HepG2 (cell line): ENCODE results near the gene KIAA1328. TPM values are rescaled to one million over a fixed set of nuclear protein-coding genes. Genes with fewer than 3 reads are reported as not detected.

Experiments
- ATAC-seq: fragments of 200-7000 bp; cut with Tn5 transposase; 3 replicates; pipeline ENCODE4 v1.9.1; 2020; ENCODE audit warnings: mild to moderate bottlenecking, moderate library complexity
- BruUV-seq: library from RNA; stranded (reverse); fragments of 400-500 nt; replicated peaks from 2 replicates; lab custom pipeline; 2021; lab: Mats Ljungman, UMichigan
- CTCF ChIA-PET: fragments of 300-600 bp; formaldehyde crosslinking; extraction: SDS; loops from one replicate; lab custom pipeline; 2021; ENCODE audit warnings: low total read pairs, inconsistent platforms, low intra/inter-chr PET ratio; lab: Yijun Ruan, JAX
- POLR2A ChIA-PET: fragments of 350-600 bp; sonication (Branson Sonifier 250); formaldehyde crosslinking; loops from one replicate; lab custom pipeline; 2020; ENCODE audit warnings: antibody characterized with exemption, inconsistent platforms; lab: Yijun Ruan, JAX
- DNase-seq: peaks from one replicate; pipeline ENCODE4 v3.0.0-alpha.2; 2015; ENCODE audit warnings: low spot score
- FAIRE-seq: peaks from 3 replicates; lab custom pipeline; 2011; peaks lifted over from hg19 to GRCh38; lab: Jason Lieb, UNC
- H2AFZ ChIP-seq: one replicate; pipeline ENCODE4 v1.6.1; 2011; ENCODE audit warnings: low read length, inconsistent platforms
- H3K27ac ChIP-seq: fragments of 300-600 bp; 3 replicates; pipeline ENCODE4 v1.8.0; 2011; ENCODE audit warnings: mixed run types, mild to moderate bottlenecking, mixed read lengths, low read length, inconsistent platforms; ENCODE audit not compliant: insufficient read depth; ENCODE audit errors: extremely low read length
- H3K27me3 ChIP-seq, 2 experiments: fragments of 200-600 bp in 1 of 2; 2 replicates in 1 of 2; 3 replicates in 1 of 2; pipeline versions ENCODE4 v1.6.0 to v1.8.0; 2011; ENCODE audit warnings: low read length in 2 of 2, mild to moderate bottlenecking in 2 of 2, moderate library complexity in 2 of 2, inconsistent platforms in 1 of 2; ENCODE audit not compliant: insufficient read depth in 2 of 2, control insufficient read depth in 1 of 2
- H3K36me3 ChIP-seq, 2 experiments: fragments of 200-600 bp in 1 of 2; replicated peaks in 1 of 2; 2 replicates in 1 of 2; 3 replicates in 1 of 2; pipeline versions ENCODE4 v1.5.1 to v1.8.0; 2011; ENCODE audit warnings: low read length in 2 of 2, inconsistent platforms in 1 of 2; ENCODE audit not compliant: insufficient read depth in 2 of 2, control insufficient read depth in 1 of 2
- H3K4me1 ChIP-seq: 2 replicates; pipeline ENCODE4 v1.5.1; 2012; ENCODE audit warnings: low read length, inconsistent platforms; ENCODE audit not compliant: insufficient read depth
- H3K4me2 ChIP-seq: 2 replicates; pipeline ENCODE4 v1.6.0; 2011; ENCODE audit warnings: low read depth, low read length, inconsistent platforms
- H3K4me3 ChIP-seq, 3 experiments: fragments of 200-600 bp in 1 of 3; sonication (generic), shearing (Covaris generic) in 1 of 3; replicated peaks in 1 of 3; 2 replicates each; pipeline ENCODE4 v1.5.1; 2011 to 2016; ENCODE audit warnings: low read length in 3 of 3, inconsistent platforms in 2 of 3, low read depth in 2 of 3, mild to moderate bottlenecking in 2 of 3, control low read depth in 1 of 3, mixed read lengths in 1 of 3; ENCODE audit not compliant: insufficient read depth in 1 of 3
- H3K79me2 ChIP-seq: one replicate; pipeline ENCODE4 v1.6.1; 2011; ENCODE audit warnings: low read length, inconsistent platforms; ENCODE audit not compliant: insufficient read depth
- H3K9ac ChIP-seq: 2 replicates; pipeline ENCODE4 v1.6.0; 2011; ENCODE audit warnings: mild to moderate bottlenecking, low read depth, low read length, inconsistent platforms; ENCODE audit not compliant: insufficient read depth
- H3K9me3 ChIP-seq: 2 replicates; pipeline ENCODE4 v1.5.1; 2012; ENCODE audit warnings: mild to moderate bottlenecking, low read length
- H4K20me1 ChIP-seq: 2 replicates; pipeline ENCODE4 v1.6.0; 2011; ENCODE audit warnings: inconsistent platforms, mild to moderate bottlenecking, low read length, moderate library complexity; ENCODE audit not compliant: insufficient read depth
- HNF4A ChIP-seq: sonication (generic); formaldehyde crosslinking; IDR thresholded peaks from 2 replicates; pipeline ENCODE4 v1.4.0; 2020; ENCODE audit warnings: missing genetic modification reagents
- KLF16 ChIP-seq, 2 experiments: sonication (generic) in 1 of 2; formaldehyde crosslinking in 1 of 2; IDR thresholded peaks; 2 replicates each; pipeline versions ENCODE4 v1.6.1 to v1.8.0; 2016 to 2023; ENCODE audit warnings: missing genetic modification reagents in 2 of 2, missing compliant biosample characterization in 1 of 2
- MED8 ChIP-seq: sonication (generic); formaldehyde crosslinking; IDR thresholded peaks from 2 replicates; pipeline ENCODE4 v1.8.1; 2023; ENCODE audit warnings: mild to moderate bottlenecking, missing genetic modification reagents; ENCODE audit not compliant: insufficient replicate concordance
- PRDM10 ChIP-seq: sonication (generic); formaldehyde crosslinking; IDR thresholded peaks from 2 replicates; pipeline ENCODE4 v1.4.0; 2020; ENCODE audit warnings: low read depth, missing genetic modification reagents
- WGBS: methylation state at CpG from one replicate; pipeline ENCODE4 v1.1.6; 2017; ENCODE audit warnings: low lambda C conversion rate; 5-methylcytosine and 5-hydroxymethylcytosine counted together
- in situ Hi-C: cut with HindIII; loops from 2 replicates; pipeline ENCODE4 v1.10.0; 2017; ENCODE audit warnings: low pct_unique_long_range_greater_than_20kb; ENCODE audit not compliant: extremely low pct_ligation_motif_present
- intact Hi-C: fragments of 100-400 bp; cut with micrococcal nuclease; formaldehyde crosslinking; loops from one replicate; pipeline ENCODE4 v1.10.0; 2022; ENCODE audit not compliant: unreplicated experiment
- polyA plus RNA-seq, 8 experiments: library from polyadenylated mRNA; depleted of rRNA in 3 of 8; stranded (reverse) in 7 of 8; unstranded in 1 of 8; fragments of >200 nt; fragmentation: Illumina TruSeq in 4 of 8; extraction: Trizol in 4 of 8; gene quantifications; 2 replicates each; pipeline versions ENCODE4 v1.2.1 to v1.2.3, GENCODE V29; 2011 to 2016; ENCODE audit warnings: low read depth in 4 of 8, missing spikeins in 1 of 8, mixed read lengths in 1 of 8; ENCODE audit not compliant: insufficient read depth in 1 of 8
- total RNA-seq, 5 experiments: library from RNA; depleted of rRNA; stranded (reverse); fragments of >200 nt; fragmentation: Illumina TruSeq; extraction: Trizol; gene quantifications; 2 replicates each; pipeline ENCODE4 v1.2.3, GENCODE V29; 2016; ENCODE audit warnings: low read depth in 1 of 5

KIAA1328 gene
- total and polyA plus RNA-seq, 2 of the 13 experiments (the other 11 are each of a cell fraction or from before 2014, with no cell fraction given): 4.1 to 6.0 TPM

GRCh38 chr18:37252342-37252741 is 423.4 kb downstream of the KIAA1328 start:
- Histone ChIP-seq H3K9me3 (no peaks in the 10 kb centered on the region), H4K20me1 (0 out of 2 replicates have a peak, but pooled peaks cover 3% of the 10 kb centered on the region), H3K79me2 (no peaks in the 10 kb centered on the region), H3K36me3 (no peaks in the 10 kb centered on the region), H3K27me3 (peaks cover 1 to 39% of the 10 kb centered on the region in 2 experiments; a peak in 4 of 5 replicates), H3K4me1 (peaks cover 8% of the 10 kb centered on the region), H3K4me3 (no peak overlapping the region), H3K4me2 (no peak overlapping the region), H3K9ac (no peak overlapping the region), H2AFZ (no peak overlapping the region), H3K27ac (no peak overlapping the region)
- ATAC-seq: no peak
- no peak for FAIRE-seq
- ChIA-PET CTCF (no interaction called here), POLR2A (no interaction called here)
- no TSS peak for BruUV-seq
- DNase-seq: no peak
- in situ Hi-C loops: no loop called here
- intact Hi-C loops: no loop called here
- TF ChIP-seq KLF16 (CRISPR knock-in tag; IDR thresholded peaks at IDR 0.05) (no peak), HNF4A (CRISPR knock-in tag) (peak; percentile 26; the same call in 1 of the 2 replicates)
- WGBS: 65% methylated on average over 3 of the region's 3 CpGs

- 27% methylated on average over 5 of the region's 12 CpGs for WGBS
- Histone ChIP-seq H3K4me2 (peak overlapping the region; percentile 26; the same call in 1 of the 2 replicates), H2AFZ (no peak overlapping the region), H3K4me3 (no peak overlapping the region), H3K36me3 (no peaks in the 10 kb centered on the region), H3K27ac (no peak overlapping the region), H3K9ac (no peak overlapping the region), H3K79me2 (no peaks in the 10 kb centered on the region), H3K4me1 (peaks cover 8% of the 10 kb centered on the region), H4K20me1 (0 out of 2 replicates have a peak, but pooled peaks cover 3% of the 10 kb centered on the region), H3K9me3 (no peaks in the 10 kb centered on the region), H3K27me3 (peaks cover 1 to 44% of the 10 kb centered on the region in 2 experiments; a peak in 4 of 5 replicates)
- BruUV-seq: no TSS peak
- TF ChIP-seq PRDM10 (CRISPR knock-in tag) (0 out of 2 replicates have a peak, but pooled peaks have one; percentile 62), MED8 (no peak)
- ChIA-PET POLR2A (no interaction called here), CTCF (no interaction called here)
- ATAC-seq: peak; percentile 13; the same call in 2 of the 3 replicates
- DNase-seq: no peak
- in situ Hi-C loops: no loop called here
- no peak for FAIRE-seq
- intact Hi-C loops: no loop called here
Measured at GRCh38 chr18:37252854-37253393, 424.0 kb downstream of the KIAA1328 start.
